Thoracic aorta (tissue), 2 donors: ENCODE measurements around the gene PPIE. TPM values are rescaled to one million over a fixed set of nuclear protein-coding genes. Genes with fewer than 3 reads are reported as not detected.

Experiments used
- ATAC-seq: fragments of 150-250 bp; one replicate; pipeline ENCODE4 v1.8.0; 2017; ENCODE audit warnings: low read depth; ENCODE audit not compliant: insufficient number of reproducible peaks, low FRiP score
- DNase-seq: peaks from one replicate; pipeline ENCODE4 v3.0.0-alpha.2; 2020; ENCODE audit warnings: low spot score
- H3K27ac ChIP-seq, 2 donors: fragments of 200-600 bp; sonication (generic); 1 replicate in 1 of 2; 2 replicates in 1 of 2; pipeline ENCODE4 v1.5.1; 2016; ENCODE audit warnings: mild to moderate bottlenecking in 2 of 2, moderate library complexity in 2 of 2
- H3K27me3 ChIP-seq: fragments of 200-600 bp; sonication (generic); replicated peaks from 2 replicates; pipeline ENCODE4 v1.6.0; 2016; ENCODE audit warnings: mild to moderate bottlenecking; ENCODE audit not compliant: insufficient read depth
- H3K36me3 ChIP-seq: fragments of 200-600 bp; sonication (generic); one replicate; pipeline ENCODE4 v1.5.1; 2016
- H3K4me1 ChIP-seq, 2 donors: fragments of 200-600 bp; sonication (generic); 1 replicate in 1 of 2; 2 replicates in 1 of 2; pipeline versions ENCODE4 v1.5.1 to v1.6.0; 2016; ENCODE audit warnings: low read depth in 2 of 2, mild to moderate bottlenecking in 1 of 2; ENCODE audit not compliant: control insufficient read depth in 1 of 2
- H3K4me3 ChIP-seq: fragments of 200-600 bp; sonication (generic); 2 replicates; pipeline ENCODE4 v1.5.1; 2016; ENCODE audit warnings: mild to moderate bottlenecking
- H3K9me3 ChIP-seq: fragments of 200-600 bp; sonication (generic); 2 replicates; pipeline ENCODE4 v1.5.1; 2016
- CTCF ChIP-seq: fragments of 200-600 bp; sonication (generic); IDR thresholded peaks from one replicate; pipeline ENCODE4 v1.5.1; 2019; ENCODE audit warnings: antibody characterized with exemption
- total RNA-seq, 2 donors: library from RNA; depleted of rRNA; stranded (reverse); fragments of >200 nt; gene quantifications; one replicate each; pipeline versions ENCODE4 v1.1.0 to v1.2.3, GENCODE V29; 2016

PPIE gene
- total RNA-seq, 2 donors from 2014 or later, result 30.4 to 53.9 TPM

GRCh38 chr1:39707506-39707905 lies 31.2 kb upstream of the PPIE start:
- no peak for ATAC-seq

GRCh38 chr1:39711104-39711965 lies 27.3 kb upstream of the PPIE start:
- no peak overlapping the region for H3K27ac ChIP-seq
- H3K4me1 ChIP-seq, result no peaks in the 10 kb centered on the region
- H3K36me3 ChIP-seq, result no peaks in the 10 kb centered on the region
- no peak for TF ChIP-seq CTCF
- H3K9me3 ChIP-seq, result no peaks in the 10 kb centered on the region
- H3K27me3 ChIP-seq, result no peaks in the 10 kb centered on the region
- no peak for ATAC-seq
- no peak for DNase-seq
- no peak overlapping the region for H3K4me3 ChIP-seq

More at GRCh38 chr1:39707506-39707905, 31.2 kb upstream of the PPIE start:
- no peak overlapping the region for H3K4me3 ChIP-seq
- H3K27me3 ChIP-seq, result no peaks in the 10 kb centered on the region
- H3K9me3 ChIP-seq, result no peaks in the 10 kb centered on the region
- H3K36me3 ChIP-seq, result no peaks in the 10 kb centered on the region
- H3K4me1 ChIP-seq, result no peaks in the 10 kb centered on the region
- TF ChIP-seq CTCF, result no peak
- no peak for DNase-seq
- no peak overlapping the region for H3K27ac ChIP-seq

- TF ChIP-seq CTCF, result no peak
- Histone ChIP-seq H3K27me3 (no peaks in the 10 kb centered on the region), H3K9me3 (no peaks in the 10 kb centered on the region), H3K27ac (no peak overlapping the region), H3K4me3 (no peak overlapping the region), H3K36me3 (no peaks in the 10 kb centered on the region), H3K4me1 (no peaks in the 10 kb centered on the region)
- ATAC-seq, result no peak
- no peak for DNase-seq
Measured at GRCh38 chr1:39711966-39712340, 26.7 kb upstream of the PPIE start.

DNA sequence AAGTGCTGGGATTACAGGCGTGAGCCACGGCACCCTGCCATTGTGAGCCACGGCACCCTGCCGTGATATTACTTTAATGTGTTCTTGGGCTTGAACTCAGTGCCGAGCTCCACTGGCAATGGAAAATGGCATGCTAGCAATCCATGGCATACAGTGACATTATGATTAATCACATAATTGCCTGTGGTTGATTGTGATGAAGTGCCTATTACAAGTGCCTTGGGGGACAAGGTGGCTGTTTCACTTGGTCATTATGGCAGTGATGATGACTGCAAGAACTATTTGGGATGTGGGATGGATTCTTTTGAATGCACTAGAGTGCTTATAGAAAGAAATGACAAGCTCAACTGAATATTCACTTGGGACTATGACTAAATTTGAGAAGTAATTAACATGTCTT lies 25.1 kb upstream of the PPIE start:
- ATAC-seq (no peak), DNase-seq (no peak)
- Histone ChIP-seq H3K36me3 (no peaks in the 10 kb centered on the region), H3K27me3 (no peaks in the 10 kb centered on the region), H3K27ac (no peak overlapping the region), H3K4me1 (no peaks in the 10 kb centered on the region), H3K4me3 (no peak overlapping the region), H3K9me3 (no peaks in the 10 kb centered on the region)
- TF ChIP-seq CTCF, result no peak

- ATAC-seq, result no peak
- Histone ChIP-seq H3K27me3 (no peaks in the 10 kb centered on the region), H3K9me3 (no peaks in the 10 kb centered on the region)
Measured at GRCh38 chr1:39717809-39718208, 20.9 kb upstream of the PPIE start.

More at GRCh38 chr1:39717809-39718208, 20.9 kb upstream of the PPIE start:
- Histone ChIP-seq H3K4me1 (no peaks in the 10 kb centered on the region), H3K4me3 (no peak overlapping the region), H3K36me3 (no peaks in the 10 kb centered on the region), H3K27ac (no peak overlapping the region)
- no peak for DNase-seq
- no peak for TF ChIP-seq CTCF
